OCI-LY7 (cell line): ENCODE data around the gene IL1RAPL2. TPM values are rescaled to one million over a fixed set of nuclear protein-coding genes. Genes with fewer than 3 reads are reported as not detected.
"Not testable (repeated sequence)": the region's sequence is repeated elsewhere in the genome, so short reads cannot be mapped to it uniquely, and the experiment has no call there.

Experiments
- BruUV-seq: library from RNA; stranded (reverse); fragments of 400-500 nt; replicated peaks from 2 replicates; lab custom pipeline; 2021; lab: Mats Ljungman, UMichigan
- CTCF ChIA-PET: fragments of 300-600 bp; sonication (Branson Sonifier 250); formaldehyde crosslinking; loops from one replicate; lab custom pipeline; 2022; ENCODE audit warnings: antibody characterized with exemption; ENCODE audit not compliant: unreplicated experiment; lab: Charles Lee
- POLR2A ChIA-PET: fragments of 300-600 bp; sonication (Branson Sonifier 250); formaldehyde crosslinking; loops from one replicate; lab custom pipeline; 2022; ENCODE audit warnings: antibody characterized with exemption; lab: Charles Lee
- DNase-seq: peaks from one replicate; pipeline ENCODE4 v3.0.0-alpha.2; 2015; ENCODE audit warnings: low spot score
- H2AFZ ChIP-seq: fragments of 200-600 bp; sonication (generic), shearing (Covaris generic); 2 replicates; pipeline ENCODE4 v1.6.1; 2014; ENCODE audit warnings: mild to moderate bottlenecking, antibody characterized with exemption, low read length, moderate library complexity
- H3K27ac ChIP-seq: fragments of 200-600 bp; sonication (generic); 2 replicates; pipeline ENCODE4 v1.5.1; 2014; ENCODE audit warnings: mixed run types, low read depth, mild to moderate bottlenecking, moderate library complexity, low read length, inconsistent platforms; ENCODE audit not compliant: poor library complexity, severe bottlenecking
- H3K36me3 ChIP-seq: fragments of 200-600 bp; sonication (generic); 2 replicates; pipeline ENCODE4 v1.6.1; 2014; ENCODE audit warnings: mild to moderate bottlenecking, antibody characterized with exemption, low read length, moderate library complexity, mixed read lengths; ENCODE audit not compliant: insufficient read depth
- H3K4me1 ChIP-seq: fragments of 200-600 bp; sonication (generic); 2 replicates; pipeline ENCODE4 v1.5.1; 2014; ENCODE audit warnings: mild to moderate bottlenecking, low read length; ENCODE audit not compliant: insufficient read depth, poor library complexity, severe bottlenecking
- H3K4me2 ChIP-seq: fragments of 200-600 bp; sonication (generic); 2 replicates; pipeline ENCODE4 v1.6.1; 2014; ENCODE audit warnings: mild to moderate bottlenecking, low read length
- H3K4me3 ChIP-seq: fragments of 200-600 bp; sonication (generic); 2 replicates; pipeline ENCODE4 v1.5.1; 2014; ENCODE audit warnings: mild to moderate bottlenecking, low read depth, low read length; ENCODE audit not compliant: poor library complexity, severe bottlenecking
- H3K79me2 ChIP-seq: fragments of 200-600 bp; sonication (generic); 2 replicates; pipeline ENCODE4 v1.6.1; 2016; ENCODE audit warnings: low read depth, mild to moderate bottlenecking, low read length, moderate library complexity, mixed read lengths; ENCODE audit not compliant: insufficient read depth
- H3K9me2 ChIP-seq: fragments of 200-600 bp; sonication (generic); 2 replicates; pipeline ENCODE4 v1.6.1; 2016; ENCODE audit warnings: mild to moderate bottlenecking, low read length, mixed read lengths; ENCODE audit not compliant: insufficient read depth
- H3K9me3 ChIP-seq: fragments of 200-600 bp; sonication (generic); 2 replicates; pipeline ENCODE4 v1.6.1; 2014; ENCODE audit warnings: mild to moderate bottlenecking, mixed run types, low read length, mixed read lengths
- H4K20me1 ChIP-seq: fragments of 200-600 bp; sonication (generic); 2 replicates; pipeline ENCODE4 v1.6.1; 2014; ENCODE audit warnings: mild to moderate bottlenecking, antibody characterized with exemption, low read length, moderate library complexity, mixed read lengths; ENCODE audit not compliant: insufficient read depth
- CTCF ChIP-seq: fragments of 200-600 bp; sonication (generic); conservative IDR thresholded peaks from 2 replicates; pipeline ENCODE4 v1.5.1; 2014; ENCODE audit warnings: mild to moderate bottlenecking, antibody characterized with exemption, low read length, moderate library complexity, mixed read lengths
- EZH2phosphoT487 ChIP-seq: fragments of 200-600 bp; sonication (generic); IDR thresholded peaks from 2 replicates; pipeline ENCODE4 v1.6.1; 2018; ENCODE audit warnings: low read depth, borderline replicate concordance, mild to moderate bottlenecking, mixed run types, antibody characterized with exemption, low read length, moderate library complexity, mixed read lengths
- intact Hi-C: fragments of 100-400 bp; cut with micrococcal nuclease; formaldehyde crosslinking; loops from one replicate; pipeline ENCODE4 v1.10.0; 2022; ENCODE audit not compliant: unreplicated experiment
- total RNA-seq, 2 experiments: library from RNA; depleted of rRNA in 1 of 2; stranded (reverse); fragments of >200 nt in 1 of 2; shearing (Covaris generic) in 1 of 2; gene quantifications; 2 replicates each; pipeline ENCODE4 v1.2.3, GENCODE V29; 2014 to 2022

The IL1RAPL2 gene
- total RNA-seq, 2 experiments from 2014 or later: not detected

DNA sequence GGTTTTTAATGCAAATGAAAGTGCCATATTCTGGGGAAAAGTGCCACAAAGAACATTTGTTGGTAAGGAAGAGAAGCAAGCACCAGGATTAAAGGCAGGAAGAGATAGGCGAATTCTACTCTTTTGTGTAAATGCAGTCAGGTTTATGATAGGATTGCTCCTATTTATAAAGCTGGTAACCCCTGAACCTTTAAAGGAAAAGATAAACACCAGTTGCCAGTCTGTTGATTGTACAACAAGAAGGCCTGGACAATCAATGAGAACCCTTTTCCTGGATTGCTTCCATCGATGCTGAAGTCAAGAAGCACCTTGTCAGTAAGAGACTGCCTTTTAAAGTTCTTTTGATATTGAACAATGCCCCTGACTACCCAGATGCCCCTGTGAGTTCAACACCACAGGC is 1098.2 kb downstream of the IL1RAPL2 start:
- no peaks in the 10 kb centered on the region for H3K36me3 ChIP-seq
- no peaks in the 10 kb centered on the region for H3K79me2 ChIP-seq
- H3K4me2 ChIP-seq: no peak overlapping the region
- H3K4me1 ChIP-seq: no peaks in the 10 kb centered on the region
- intact Hi-C loops: no loop called here
- no peaks in the 10 kb centered on the region for H3K9me2 ChIP-seq
- TF ChIP-seq CTCF: no peak
- no peak for TF ChIP-seq EZH2phosphoT487
- ChIA-PET POLR2A (no interaction called here), CTCF (no interaction called here)
- DNase-seq: no peak
- no peaks in the 10 kb centered on the region for H4K20me1 ChIP-seq
- H3K9me3 ChIP-seq: no peaks in the 10 kb centered on the region
- H2AFZ ChIP-seq: no peak overlapping the region
- H3K27ac ChIP-seq: no peak overlapping the region
- H3K4me3 ChIP-seq: no peak overlapping the region
- no TSS peak for BruUV-seq

DNA sequence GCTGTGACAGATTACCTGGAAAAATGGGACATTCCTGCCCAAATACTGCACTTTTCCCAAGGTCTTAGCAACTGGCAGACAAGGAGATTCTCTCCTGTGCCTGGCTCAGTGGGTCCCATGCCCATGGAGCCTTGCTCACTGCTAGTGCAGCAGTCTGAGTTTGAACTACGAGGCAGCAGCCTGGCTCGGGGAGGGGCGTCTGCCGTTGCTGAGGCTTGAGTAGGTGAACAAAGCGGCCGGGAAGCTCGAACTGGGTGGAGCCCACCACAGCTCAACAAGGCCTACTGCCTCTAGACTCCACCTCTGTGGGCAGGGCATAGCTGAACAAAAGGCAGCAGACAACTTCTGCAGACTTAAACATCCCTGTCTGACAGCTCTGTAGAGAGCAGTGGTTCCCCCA is 1118.3 kb downstream of the IL1RAPL2 start:
- H3K36me3 ChIP-seq, BruUV-seq, CTCF ChIA-PET, H3K9me3 ChIP-seq, intact Hi-C loops, H3K4me3 ChIP-seq, H3K27ac ChIP-seq, H4K20me1 ChIP-seq, DNase-seq, H3K9me2 ChIP-seq, H3K4me2 ChIP-seq, H3K79me2 ChIP-seq, H2AFZ ChIP-seq, H3K4me1 ChIP-seq, POLR2A ChIA-PET: not testable (repeated sequence)

DNA sequence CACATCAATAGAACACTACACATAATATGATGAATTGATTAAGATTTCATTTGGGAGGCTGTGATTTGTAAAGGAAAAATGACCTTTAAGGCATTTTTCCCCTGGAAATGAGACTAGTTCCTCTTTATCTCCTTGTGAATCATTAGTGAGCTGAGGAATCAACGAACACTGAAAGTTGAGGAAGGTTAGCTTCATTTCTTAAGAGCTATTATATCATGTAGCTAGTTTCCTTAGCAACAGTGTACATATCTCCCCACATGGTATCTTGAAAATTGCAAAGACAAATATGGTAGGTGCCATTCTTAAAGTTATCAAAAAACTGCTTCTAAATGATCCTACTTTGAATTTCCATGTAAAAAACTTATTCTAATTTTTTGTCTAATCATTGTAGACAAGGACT is 1128.8 kb downstream of the IL1RAPL2 start:
- H3K9me3 ChIP-seq: no peaks in the 10 kb centered on the region
- H2AFZ ChIP-seq: no peak overlapping the region
- H3K4me3 ChIP-seq: no peak overlapping the region
- no peak for DNase-seq
- H3K36me3 ChIP-seq: no peaks in the 10 kb centered on the region
- BruUV-seq: no TSS peak
- H4K20me1 ChIP-seq: no peaks in the 10 kb centered on the region
- no peaks in the 10 kb centered on the region for H3K9me2 ChIP-seq
- CTCF ChIA-PET: no interaction called here
- H3K4me1 ChIP-seq: no peaks in the 10 kb centered on the region
- no peak overlapping the region for H3K4me2 ChIP-seq
- POLR2A ChIA-PET: no interaction called here
- intact Hi-C loops: no loop called here
- no peak overlapping the region for H3K27ac ChIP-seq
- TF ChIP-seq CTCF (no peak), EZH2phosphoT487 (no peak)
- no peaks in the 10 kb centered on the region for H3K79me2 ChIP-seq
